ENCODE measurements around the gene EME1. TPM values are rescaled to one million over a fixed set of nuclear protein-coding genes. Genes with fewer than 3 reads are reported as not detected.

EME1 gene
- total RNA-seq, 3 donors from 2014 or later, result 0.76 to 4.0 (median 1.8) TPM

GRCh38 chr17:50367401-50367800 lies 5.6 kb upstream of the EME1 start:
- no peak for TF ChIP-seq CTCF (IDR thresholded peaks at IDR 0.05)
- no peak for DNase-seq
- intact Hi-C loops (cut with DNase I, micrococcal nuclease), result loop anchor here in 1 of 2 donors (10.0 kb wide), 1 partner anchor 117 kb away; no protein-coding TSS in a partner anchor
- ATAC-seq, result no peak
- peaks cover 4% of the 10 kb centered on the region for H3K36me3 ChIP-seq (ENCODE audit: low read depth)
- no peak overlapping the region for H3K4me3 ChIP-seq
- peaks cover 10% of the 10 kb centered on the region for H3K4me1 ChIP-seq (ENCODE audit: low read depth)
- H3K9me3 ChIP-seq, result no peaks in the 10 kb centered on the region

GRCh38 chr17:50370052-50370451 lies 3.0 kb upstream of the EME1 start:
- intact Hi-C loops (cut with DNase I, micrococcal nuclease), result no loop called here
- Histone ChIP-seq H3K4me3 (no peak overlapping the region), H3K9me3 (no peaks in the 10 kb centered on the region), H3K36me3 (ENCODE audit: low read depth) (peaks cover 4% of the 10 kb centered on the region), H3K4me1 (ENCODE audit: low read depth) (peaks cover 11% of the 10 kb centered on the region)
- no peak for DNase-seq
- no peak for ATAC-seq
- no peak for TF ChIP-seq CTCF (IDR thresholded peaks at IDR 0.05)

GRCh38 chr17:50371526-50371925 lies 1.5 kb upstream of the EME1 start:
- Histone ChIP-seq H3K36me3 (ENCODE audit: low read depth) (peaks cover 4% of the 10 kb centered on the region), H3K4me3 (no peak overlapping the region), H3K4me1 (ENCODE audit: low read depth) (peaks cover 14% of the 10 kb centered on the region), H3K9me3 (no peaks in the 10 kb centered on the region)
- no peak for TF ChIP-seq CTCF (IDR thresholded peaks at IDR 0.05)
- ATAC-seq (no peak), DNase-seq (no peak)
- intact Hi-C loops (cut with DNase I, micrococcal nuclease), result no loop called here

- DNase-seq (no peak), ATAC-seq (no peak)
- H3K4me3 ChIP-seq, result peak overlapping the region; percentile 48
- peaks cover 4% of the 10 kb centered on the region for H3K36me3 ChIP-seq (ENCODE audit: low read depth)
- no peaks in the 10 kb centered on the region for H3K9me3 ChIP-seq
- H3K4me1 ChIP-seq (ENCODE audit: low read depth), result peaks cover 16% of the 10 kb centered on the region
- TF ChIP-seq CTCF (IDR thresholded peaks at IDR 0.05), result no peak
- intact Hi-C loops (cut with DNase I, micrococcal nuclease), result no loop called here
These were observed 739 bp upstream of the EME1 start for GRCh38 chr17:50372222-50372757.

- TF ChIP-seq CTCF (IDR thresholded peaks at IDR 0.05), result no peak
- no peak overlapping the region for H3K4me3 ChIP-seq
- DNase-seq, result no peak
- peaks cover 16% of the 10 kb centered on the region for H3K4me1 ChIP-seq (ENCODE audit: low read depth)
- no peak for ATAC-seq
- no peaks in the 10 kb centered on the region for H3K9me3 ChIP-seq
- intact Hi-C loops (cut with DNase I, micrococcal nuclease), result no loop called here
- H3K36me3 ChIP-seq (ENCODE audit: low read depth), result peaks cover 4% of the 10 kb centered on the region
These were observed 676 bp downstream of the EME1 start for GRCh38 chr17:50373705-50374104.
